Activated naive CD4-positive, alpha-beta T cell treated with anti-CD3 and anti-CD28 coated beads for 36 hours (primary cell): ENCODE measurements around the gene ABCA9. TPM values are rescaled to one million over a fixed set of nuclear protein-coding genes. Genes with fewer than 3 reads are reported as not detected.

ENCODE experiments used
- CTCF ChIA-PET: fragments of 350-600 bp; sonication (Branson Sonifier 250); formaldehyde crosslinking; loops from one replicate; lab custom pipeline; 2021; ENCODE audit warnings: antibody characterized with exemption; lab: Charles Lee
- DNase-seq: peaks from one replicate; pipeline ENCODE4 v3.0.0-alpha.2; 2020
- H3K27ac Mint-ChIP-seq: one replicate; pipeline ENCODE4 v1.8.0; 2021; ENCODE audit warnings: mild to moderate bottlenecking, mixed read lengths
- H3K27me3 Mint-ChIP-seq: one replicate; pipeline ENCODE4 v1.8.0; 2021; ENCODE audit warnings: low read depth, mixed read lengths
- H3K36me3 Mint-ChIP-seq: one replicate; pipeline ENCODE4 v1.8.0; 2021; ENCODE audit warnings: low read depth, mixed read lengths
- H3K4me1 Mint-ChIP-seq: one replicate; pipeline ENCODE4 v1.8.0; 2021; ENCODE audit warnings: low read depth, mixed read lengths
- H3K4me3 Mint-ChIP-seq: one replicate; pipeline ENCODE4 v1.8.0; 2021; ENCODE audit warnings: mild to moderate bottlenecking, moderate library complexity, mixed read lengths
- H3K9me3 Mint-ChIP-seq: one replicate; pipeline ENCODE4 v1.8.0; 2021; ENCODE audit warnings: mixed read lengths
- intact Hi-C: fragments of 100-400 bp; cut with micrococcal nuclease; formaldehyde crosslinking; loops from one replicate; pipeline ENCODE4 v1.15.1; 2023
- microRNA-seq: library from miRNA; unstranded; fragments of <30 nt; microRNA quantifications from one replicate; pipeline ENCODE4 v1.2.0, GENCODE V29; 2022; ENCODE audit warnings: borderline microRNAs expressed, borderline replicate concordance
- total RNA-seq, 2 experiments: library from RNA; stranded (reverse); gene quantifications; one replicate each; pipeline ENCODE4 v1.2.3, GENCODE V29; 2021

The ABCA9 gene
- total RNA-seq, 2 experiments from 2014 or later, result not detected

DNA sequence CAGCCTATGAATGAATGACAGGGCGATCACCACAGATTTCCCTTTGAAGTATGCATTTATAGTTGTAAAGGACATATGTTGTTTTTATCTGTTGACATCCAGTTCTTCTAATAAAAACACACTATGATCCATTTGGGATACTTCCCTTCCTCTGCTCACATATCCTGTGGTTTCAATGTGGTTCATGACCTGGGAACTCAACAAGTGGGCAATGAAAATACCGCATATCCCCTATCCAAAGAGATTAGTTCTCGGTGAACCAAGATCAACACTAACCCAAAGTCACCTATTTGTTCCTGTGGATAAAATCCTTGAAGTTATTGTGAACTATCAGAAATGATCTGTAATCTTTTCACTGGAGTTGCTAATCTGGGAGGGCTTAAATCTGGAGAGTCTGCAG is 121.5 kb downstream of the ABCA9 start:
- no peak overlapping the region for H3K4me3 Mint-ChIP-seq
- H3K4me1 Mint-ChIP-seq, result no peaks in the 10 kb centered on the region
- no peaks in the 10 kb centered on the region for H3K36me3 Mint-ChIP-seq
- no peak for DNase-seq
- intact Hi-C loops, result no loop called here
- no peaks in the 10 kb centered on the region for H3K27me3 Mint-ChIP-seq
- no peak overlapping the region for H3K27ac Mint-ChIP-seq
- CTCF ChIA-PET, result no interaction called here
- H3K9me3 Mint-ChIP-seq, result no peaks in the 10 kb centered on the region

DNA sequence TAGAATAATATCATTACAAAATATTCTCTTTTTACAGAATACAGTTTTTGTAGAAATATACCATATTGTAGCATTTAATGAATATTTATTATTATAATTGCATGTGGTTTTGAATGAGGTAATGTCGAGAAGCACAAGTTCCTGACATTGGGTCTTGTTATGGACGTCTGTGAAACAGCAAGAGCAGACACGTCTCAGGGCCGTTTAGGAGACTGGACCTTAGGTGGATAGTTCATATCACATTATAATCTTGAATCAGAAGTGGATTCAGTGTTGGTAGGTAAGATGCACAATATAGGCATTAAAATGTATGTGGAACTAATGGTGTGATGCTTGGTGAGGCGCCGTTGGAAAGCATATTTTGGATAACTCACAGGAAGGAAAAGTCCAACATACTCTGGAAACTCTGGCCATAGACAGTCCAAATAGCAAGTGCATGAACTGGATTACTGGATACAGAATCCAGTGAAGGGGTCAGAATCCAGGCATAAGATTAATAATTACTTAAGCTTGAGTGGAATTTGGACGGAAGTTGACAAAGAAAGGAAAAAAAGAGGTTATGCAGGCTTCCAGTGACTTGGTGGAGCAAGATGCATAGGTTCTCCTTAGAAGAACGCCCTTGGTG is 122.7 kb downstream of the ABCA9 start:
- Mint-ChIP-seq H3K36me3 (no peaks in the 10 kb centered on the region), H3K4me3 (no peak overlapping the region), H3K9me3 (no peaks in the 10 kb centered on the region), H3K27me3 (no peaks in the 10 kb centered on the region), H3K27ac (no peak overlapping the region), H3K4me1 (no peaks in the 10 kb centered on the region)
- DNase-seq, result no peak
- CTCF ChIA-PET, result no interaction called here
- intact Hi-C loops, result no loop called here

DNA sequence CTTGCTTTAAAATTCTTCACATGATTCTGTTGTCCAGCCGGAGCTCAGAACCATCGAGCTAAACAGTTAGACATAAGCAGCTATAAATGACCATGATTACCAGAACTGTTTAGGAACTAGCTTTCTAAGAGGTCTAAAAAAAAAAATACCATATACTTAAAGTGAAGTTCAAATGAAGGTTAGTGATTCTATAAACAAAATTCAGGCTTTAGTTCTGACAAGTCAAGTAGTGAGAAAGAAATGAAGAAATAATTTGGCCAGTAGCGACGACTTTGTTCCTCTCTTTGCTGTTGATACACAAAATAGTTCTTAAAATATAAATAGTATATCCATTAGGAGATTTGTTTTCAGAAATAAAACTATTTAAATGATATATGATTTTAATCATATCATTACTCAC is 133.2 kb downstream of the ABCA9 start:
- Mint-ChIP-seq H3K36me3 (no peaks in the 10 kb centered on the region), H3K27me3 (no peaks in the 10 kb centered on the region), H3K4me3 (no peak overlapping the region), H3K4me1 (no peaks in the 10 kb centered on the region), H3K27ac (no peak overlapping the region), H3K9me3 (no peaks in the 10 kb centered on the region)
- no peak for DNase-seq
- intact Hi-C loops, result no loop called here
- CTCF ChIA-PET, result no interaction called here

DNA sequence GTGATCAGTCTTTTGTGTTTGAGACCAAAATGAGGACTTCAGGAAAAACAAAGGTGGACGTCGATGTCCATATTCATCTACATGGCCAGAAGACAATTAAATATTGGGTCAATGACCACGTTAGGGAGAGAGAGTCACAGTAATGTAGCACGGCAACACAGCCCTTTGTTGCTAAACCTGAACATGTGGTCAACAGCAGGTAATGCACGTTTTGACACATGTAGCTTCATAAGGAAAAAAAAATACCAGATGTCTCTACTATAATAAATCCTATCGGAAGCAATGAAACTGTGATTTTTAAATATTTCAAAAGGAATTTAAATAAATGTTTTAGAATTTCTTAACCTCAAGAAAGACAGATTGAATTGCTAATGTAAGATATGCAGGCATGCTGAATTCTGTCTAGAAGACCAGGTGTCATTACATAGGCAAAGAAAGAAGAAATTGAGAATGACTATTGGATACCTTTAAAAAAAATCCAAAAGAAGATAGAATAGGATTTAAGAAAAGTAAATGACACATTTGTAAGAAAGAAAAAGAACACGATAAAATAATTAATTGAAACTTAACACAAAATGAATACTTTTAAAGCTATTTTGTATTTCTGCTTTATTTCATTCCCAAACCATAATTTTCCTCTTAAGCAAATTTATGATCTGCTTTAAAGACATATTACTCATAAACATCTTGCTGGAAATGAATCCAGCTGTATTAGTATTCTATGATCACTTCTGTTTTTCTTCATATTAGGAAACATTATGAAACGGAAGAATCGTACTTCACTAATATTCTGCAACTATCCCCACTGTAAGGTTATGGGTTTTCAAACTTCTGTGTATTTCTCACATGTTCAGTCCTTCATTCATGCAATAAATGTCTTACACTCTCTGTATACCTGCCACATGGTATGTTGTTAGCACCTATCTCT is 135.7 kb downstream of the ABCA9 start:
- H3K9me3 Mint-ChIP-seq, result peaks cover under 1% of the 10 kb centered on the region
- H3K27me3 Mint-ChIP-seq, result no peaks in the 10 kb centered on the region
- DNase-seq, result no peak
- no peak overlapping the region for H3K4me3 Mint-ChIP-seq
- no peaks in the 10 kb centered on the region for H3K36me3 Mint-ChIP-seq
- CTCF ChIA-PET, result interaction anchor here (0.6 kb wide), 1 partner anchor 558 kb away, joined by 4 read pairs; no protein-coding TSS in a partner anchor
- H3K4me1 Mint-ChIP-seq, result no peaks in the 10 kb centered on the region
- no peak overlapping the region for H3K27ac Mint-ChIP-seq
- intact Hi-C loops, result no loop called here

Small RNA genes lying within 50 kb of the gene (microRNA-seq; reads per million reads assigned to microRNA genes)
- gene MIR4524A (not detected), gene MIR4524B (not detected)

Other genes with a start within 250 kb of the ABCA9 start
- not detected for gene ABCA8, start 105.5 kb downstream of the ABCA9 start, total RNA-seq
- not detected for gene ABCA6, start 81.0 kb upstream of the ABCA9 start, total RNA-seq
- under 1 TPM; 0.07 to 0.14 TPM for gene ABCA10, start 167.9 kb upstream of the ABCA9 start, total RNA-seq